Measurements from ENCODE around the gene KAT2B. TPM values are rescaled to one million over a fixed set of nuclear protein-coding genes. Genes with fewer than 3 reads are reported as not detected.

Gene KAT2B
- total and polyA plus RNA-seq, 12 donors, result 11.4 to 104 (median 85.2) TPM

- WGBS, 2 donors, result 95 to 96% methylated on average over 2 of the region's 2 CpGs
- Histone ChIP-seq H3K9me3 (peaks cover 0 to 23% (median 10%) of the 10 kb centered on the region in 11 donors), H3K27me3 (no peaks in the 10 kb centered on the region), H3K4me1 (peaks cover 0 to 7% (median 4%) of the 10 kb centered on the region in 9 donors), H3K4me3 (no peak overlapping the region), H3K27ac (no peak overlapping the region), H3K36me3 (peaks cover 0 to 29% (median 8%) of the 10 kb centered on the region in 9 donors)
- DNase-seq (no peak), ATAC-seq (no peak)
- intact Hi-C loops (cut with DNase I), result no loop called here
- TF ChIP-seq CTCF (IDR thresholded peaks at IDR 0.05), result no peak
These were observed 51.2 kb downstream of the KAT2B start for GRCh38 chr3:20091331-20092047.

GRCh38 chr3:20095470-20095869 is 55.2 kb downstream of the KAT2B start:
- H3K36me3 ChIP-seq, result peaks cover 0 to 49% (median 16%) of the 10 kb centered on the region in 9 donors
- peaks cover 0 to 15% (median 8%) of the 10 kb centered on the region in 9 donors for H3K4me1 ChIP-seq
- intact Hi-C loops (cut with DNase I), result no loop called here
- no peak overlapping the region for H3K27ac ChIP-seq
- DNase-seq (no peak), ATAC-seq (no peak)
- TF ChIP-seq CTCF (IDR thresholded peaks at IDR 0.05), result no peak
- H3K4me3 ChIP-seq, result no peak overlapping the region
- WGBS, 2 donors, result 88 to 91% methylated on average over 4 of the region's 4 CpGs
- peaks cover 0 to 4% (median 0%) of the 10 kb centered on the region in 11 donors for H3K9me3 ChIP-seq
- no peaks in the 10 kb centered on the region for H3K27me3 ChIP-seq

- H3K9me3 ChIP-seq, result no peaks in the 10 kb centered on the region
- peaks cover 0 to 15% (median 8%) of the 10 kb centered on the region in 9 donors for H3K4me1 ChIP-seq
- peak in 3 of 8 donors; percentile 33 to 78 (median 46) for ATAC-seq
- peaks cover 0 to 53% (median 16%) of the 10 kb centered on the region in 9 donors for H3K36me3 ChIP-seq
- intact Hi-C loops (cut with DNase I), result no loop called here
- DNase-seq, result no peak
- H3K4me3 ChIP-seq, result no peak overlapping the region
- H3K27ac ChIP-seq, result peak overlapping the region in 1 of 10 donors; percentile 23
- H3K27me3 ChIP-seq, result no peaks in the 10 kb centered on the region
- no peak for TF ChIP-seq CTCF (IDR thresholded peaks at IDR 0.05)
- whole genome bisulfite sequencing, 2 donors, result 51 to 60% methylated on average over 3 of the region's 3 CpGs
These were observed 56.0 kb downstream of the KAT2B start for GRCh38 chr3:20096135-20096685.

- no peak for TF ChIP-seq CTCF (IDR thresholded peaks at IDR 0.05)
- intact Hi-C loops (cut with DNase I), result no loop called here
- H3K4me1 ChIP-seq, result peaks cover 0 to 15% (median 8%) of the 10 kb centered on the region in 9 donors
- DNase-seq, result no peak
- H3K4me3 ChIP-seq, result no peak overlapping the region
- no peaks in the 10 kb centered on the region for H3K9me3 ChIP-seq
- peaks cover 0 to 58% (median 16%) of the 10 kb centered on the region in 9 donors for H3K36me3 ChIP-seq
- no peaks in the 10 kb centered on the region for H3K27me3 ChIP-seq
- 21 to 33% methylated on average over 1 of the region's 1 CpG for WGBS, 2 donors
- peak in 3 of 8 donors; percentile 20 to 33 (median 22) for ATAC-seq
- no peak overlapping the region for H3K27ac ChIP-seq
These were observed 56.8 kb downstream of the KAT2B start for GRCh38 chr3:20097015-20097414.
